Measurements from ENCODE around the gene EPO. TPM values are rescaled to one million over a fixed set of nuclear protein-coding genes. Genes with fewer than 3 reads are reported as not detected.
"Not testable (repeated sequence)": the region's sequence is repeated elsewhere in the genome, so short reads cannot be mapped to it uniquely, and the experiment has no call there.

Gene EPO
- total and polyA plus RNA-seq, 4 donors = 1.3 to 22.9 (median 3.4) TPM

DNA sequence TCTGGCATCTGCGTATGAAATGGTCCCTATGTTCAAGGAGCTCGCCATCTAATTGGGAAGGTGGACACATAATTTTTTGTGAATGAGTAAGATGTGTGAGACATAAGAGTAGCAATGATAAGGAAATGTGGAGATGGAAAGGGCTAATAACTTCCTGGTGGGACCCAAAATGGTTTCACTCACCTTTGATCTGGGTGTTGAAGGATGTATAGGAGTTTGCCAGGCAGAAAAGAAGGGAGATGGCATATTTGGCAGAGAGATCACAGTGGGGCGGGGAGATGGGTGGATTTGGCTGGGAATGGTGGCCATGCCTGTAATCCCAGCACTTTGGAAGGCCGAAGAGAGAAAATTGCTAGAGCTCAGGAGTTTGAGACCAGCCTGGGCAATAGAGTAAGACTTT lies 9.8 kb upstream of the EPO start:
- no peaks in the 10 kb centered on the region for H3K9me3 ChIP-seq (ENCODE audit: control insufficient read depth in 4 of 4, low read length in 3 of 4)
- peak overlapping the region; percentile 48 to 79 for H3K27ac ChIP-seq (ENCODE audit: low read depth in 1 of 2, low read length in 2 of 2)
- no peak for TF ChIP-seq FOXA2 (IDR thresholded peaks at IDR 0.05)
- no peak for TF ChIP-seq NR2F2 (IDR thresholded peaks at IDR 0.05)
- H3K4me1 ChIP-seq (ENCODE audit: control insufficient read depth in 4 of 4, insufficient read depth in 4 of 4, low read length in 3 of 4) = peaks cover 8 to 38% (median 20%) of the 10 kb centered on the region in 4 donors
- no peaks in the 10 kb centered on the region for H3K36me3 ChIP-seq (ENCODE audit: control insufficient read depth in 4 of 4, insufficient read depth in 3 of 4, low read depth in 1 of 4, low read length in 3 of 4)
- WGBS = 82% methylated on average over 4 of the region's 4 CpGs
- no peak overlapping the region for H3K4me3 ChIP-seq (ENCODE audit: low read depth in 1 of 3, low read length in 3 of 3)
- no peak overlapping the region for H3K9ac ChIP-seq (ENCODE audit: low read depth in 1 of 2, low read length in 2 of 2)
- no peaks in the 10 kb centered on the region for H3K27me3 ChIP-seq (ENCODE audit: control insufficient read depth in 4 of 4, insufficient read depth in 4 of 4, low read length in 3 of 4)
- no peak for DNase-seq (ENCODE audit: low spot score)

DNA sequence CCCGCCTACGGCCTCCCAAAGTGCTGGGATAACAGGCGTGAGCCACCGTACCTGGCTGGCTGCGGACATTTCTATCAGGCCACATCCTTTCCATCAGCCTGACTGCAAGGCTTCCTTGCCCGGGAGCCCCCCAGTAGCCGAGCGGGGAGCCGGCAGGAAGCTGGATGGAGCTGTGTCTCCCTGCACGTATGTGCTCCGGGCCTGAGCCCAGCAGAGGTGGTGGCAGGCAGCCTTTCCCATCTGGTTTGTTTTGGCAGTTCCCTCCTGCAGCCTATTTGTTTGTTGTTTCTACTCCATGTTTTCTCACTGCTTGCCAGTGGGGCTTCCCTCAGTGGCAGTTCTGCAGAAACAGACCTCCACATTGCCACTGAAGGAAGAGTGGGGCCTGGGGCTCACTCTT lies 8.9 kb upstream of the EPO start:
- Histone ChIP-seq H3K9me3 (ENCODE audit: control insufficient read depth in 4 of 4, low read length in 3 of 4) (no peaks in the 10 kb centered on the region), H3K27ac (ENCODE audit: low read depth in 1 of 2, low read length in 2 of 2) (peak overlapping the region; percentile 62 to 79), H3K4me3 (ENCODE audit: low read depth in 1 of 3, low read length in 3 of 3) (no peak overlapping the region), H3K4me1 (ENCODE audit: control insufficient read depth in 4 of 4, insufficient read depth in 4 of 4, low read length in 3 of 4) (peaks cover 8 to 36% (median 19%) of the 10 kb centered on the region in 4 donors), H3K9ac (ENCODE audit: low read depth in 1 of 2, low read length in 2 of 2) (no peak overlapping the region), H3K36me3 (ENCODE audit: control insufficient read depth in 4 of 4, insufficient read depth in 3 of 4, low read depth in 1 of 4, low read length in 3 of 4) (no peaks in the 10 kb centered on the region), H3K27me3 (ENCODE audit: control insufficient read depth in 4 of 4, insufficient read depth in 4 of 4, low read length in 3 of 4) (no peaks in the 10 kb centered on the region)
- 55% methylated on average over 11 of the region's 11 CpGs for WGBS
- peak; percentile 84 for TF ChIP-seq YY1 (IDR thresholded peaks at IDR 0.05)
- TF ChIP-seq, protein P1, sequence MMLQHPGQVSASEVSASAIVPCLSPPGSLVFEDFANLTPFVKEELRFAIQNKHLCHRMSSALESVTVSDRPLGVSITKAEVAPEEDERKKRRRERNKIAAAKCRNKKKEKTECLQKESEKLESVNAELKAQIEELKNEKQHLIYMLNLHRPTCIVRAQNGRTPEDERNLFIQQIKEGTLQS (IDR thresholded peaks at IDR 0.05) = no peak
- TF ChIP-seq RAD21 (IDR thresholded peaks at IDR 0.05) = no peak
- no peak for TF ChIP-seq SP1 (IDR thresholded peaks at IDR 0.05)
- DNase-seq (ENCODE audit: low spot score) = no peak

DNA sequence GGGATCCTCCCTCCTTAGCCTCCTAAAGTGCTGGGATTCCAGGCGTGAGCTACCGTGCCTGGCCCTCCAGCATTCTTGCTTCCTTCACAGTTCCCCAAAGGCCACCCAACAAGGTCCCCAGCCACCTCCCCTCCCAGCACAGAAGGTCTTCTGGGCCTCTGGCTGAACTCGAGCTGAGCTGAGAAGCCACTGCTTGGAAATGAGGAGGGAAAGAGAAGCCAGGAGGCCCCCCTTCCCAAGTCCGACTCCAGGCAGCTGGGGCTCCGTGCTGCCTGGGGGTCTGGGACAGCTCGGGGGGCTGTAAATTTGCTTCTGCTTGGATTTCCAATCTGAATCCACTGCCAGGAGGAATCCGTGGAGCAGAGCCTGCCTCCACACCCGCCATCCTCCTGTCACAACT lies 5.5 kb upstream of the EPO start:
- DNase-seq (ENCODE audit: low spot score) = no peak
- Histone ChIP-seq H3K4me3 (ENCODE audit: low read depth in 1 of 3, low read length in 3 of 3) (no peak overlapping the region), H3K4me1 (ENCODE audit: control insufficient read depth in 4 of 4, insufficient read depth in 4 of 4, low read length in 3 of 4) (peaks cover 4 to 21% (median 14%) of the 10 kb centered on the region in 4 donors), H3K27ac (ENCODE audit: low read depth in 1 of 2, low read length in 2 of 2) (no peak overlapping the region), H3K27me3 (ENCODE audit: control insufficient read depth in 4 of 4, insufficient read depth in 4 of 4, low read length in 3 of 4) (no peaks in the 10 kb centered on the region), H3K36me3 (ENCODE audit: control insufficient read depth in 4 of 4, insufficient read depth in 3 of 4, low read depth in 1 of 4, low read length in 3 of 4) (no peaks in the 10 kb centered on the region), H3K9ac (ENCODE audit: low read depth in 1 of 2, low read length in 2 of 2) (no peak overlapping the region), H3K9me3 (ENCODE audit: control insufficient read depth in 4 of 4, low read length in 3 of 4) (no peaks in the 10 kb centered on the region)
- WGBS = 88% methylated on average over 8 of the region's 8 CpGs
- no peak for TF ChIP-seq FOXA2 (IDR thresholded peaks at IDR 0.05)
- no peak for TF ChIP-seq YY1 (IDR thresholded peaks at IDR 0.05)

DNA sequence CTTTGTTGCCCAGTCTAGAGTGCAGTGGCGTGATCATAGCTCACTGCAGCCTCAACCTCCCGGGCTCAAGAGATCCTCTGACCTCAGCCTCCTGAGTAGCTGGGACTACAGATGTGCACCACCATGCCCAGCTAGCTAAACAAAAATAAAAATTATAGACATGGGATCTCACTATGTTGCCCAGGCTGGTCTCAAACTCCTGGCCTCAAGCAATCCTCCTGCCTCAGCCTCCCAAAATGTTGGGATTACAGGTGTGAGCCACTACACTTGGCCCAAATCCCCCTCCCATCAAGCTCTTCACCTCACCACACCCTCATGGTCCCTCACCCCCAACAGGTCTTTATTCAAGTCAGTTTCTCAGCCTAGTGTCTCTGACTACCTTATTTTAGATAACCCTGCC lies 3.2 kb upstream of the EPO start:
- H3K27me3 ChIP-seq (ENCODE audit: control insufficient read depth in 4 of 4, insufficient read depth in 4 of 4, low read length in 3 of 4); H3K27ac ChIP-seq (ENCODE audit: low read depth in 1 of 2, low read length in 2 of 2); H3K9ac ChIP-seq (ENCODE audit: low read depth in 1 of 2, low read length in 2 of 2); H3K36me3 ChIP-seq (ENCODE audit: control insufficient read depth in 4 of 4, insufficient read depth in 3 of 4, low read depth in 1 of 4, low read length in 3 of 4); H3K9me3 ChIP-seq (ENCODE audit: control insufficient read depth in 4 of 4, low read length in 3 of 4); H3K4me3 ChIP-seq (ENCODE audit: low read depth in 1 of 3, low read length in 3 of 3); DNase-seq (ENCODE audit: low spot score): not testable (repeated sequence)
- 98% methylated on average over 2 of the region's 2 CpGs for WGBS
- H3K4me1 ChIP-seq (ENCODE audit: control insufficient read depth in 4 of 4, insufficient read depth in 4 of 4, low read length in 3 of 4) = peaks cover 7 to 27% (median 24%) of the 10 kb centered on the region in 4 donors

DNA sequence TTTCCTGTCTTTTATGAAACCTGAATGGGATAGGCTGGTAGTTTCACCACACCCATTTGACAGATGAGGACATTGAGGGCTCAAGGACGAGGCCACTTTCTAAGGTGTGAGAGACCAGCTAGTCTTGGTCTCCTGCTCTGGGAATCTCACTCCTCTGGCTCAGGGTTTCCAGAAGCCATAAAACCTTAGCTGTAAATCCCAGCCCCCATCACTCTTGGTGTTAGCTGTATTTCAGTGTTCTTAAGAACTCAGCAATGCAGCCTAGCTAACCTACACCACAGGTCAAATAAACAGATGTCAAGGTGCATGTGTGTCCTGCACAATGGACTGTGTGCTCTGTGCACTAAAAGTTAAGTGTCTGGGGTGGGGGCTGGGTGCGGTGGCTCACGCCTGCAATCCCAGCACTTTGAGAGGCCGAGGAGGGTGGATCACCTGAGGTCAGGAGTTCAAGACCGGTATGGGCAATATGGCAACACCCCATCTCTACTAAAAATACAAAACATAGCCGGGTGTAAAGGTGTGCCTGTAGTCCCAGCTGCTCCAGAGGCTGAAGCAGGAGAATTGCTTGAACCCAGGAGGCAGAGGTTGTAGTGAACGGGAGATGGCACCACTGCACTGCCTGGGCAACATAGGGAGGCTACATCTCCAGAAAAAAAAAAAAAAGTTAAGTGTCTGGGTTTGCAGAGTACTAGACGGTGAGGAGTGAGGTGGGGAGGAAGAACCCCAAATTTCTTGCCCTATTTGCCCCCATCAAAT lies 567 bp upstream of the EPO start:
- no peak overlapping the region for H3K9ac ChIP-seq (ENCODE audit: low read depth in 1 of 2, low read length in 2 of 2)
- no peaks in the 10 kb centered on the region for H3K9me3 ChIP-seq (ENCODE audit: control insufficient read depth in 4 of 4, low read length in 3 of 4)
- H3K4me3 ChIP-seq (ENCODE audit: low read depth in 1 of 3, low read length in 3 of 3) = peak overlapping the region in 1 of 3 donors; percentile 69

More for the DNA sequence above, 567 bp upstream of the EPO start:
- no peaks in the 10 kb centered on the region for H3K27me3 ChIP-seq (ENCODE audit: control insufficient read depth in 4 of 4, insufficient read depth in 4 of 4, low read length in 3 of 4)
- H3K27ac ChIP-seq (ENCODE audit: low read depth in 1 of 2, low read length in 2 of 2) = peak overlapping the region in 1 of 2 donors; percentile 22
- 30% methylated on average over 8 of the region's 8 CpGs for WGBS
- DNase-seq (ENCODE audit: low spot score) = no peak
- peaks cover 9 to 54% (median 42%) of the 10 kb centered on the region in 4 donors for H3K4me1 ChIP-seq (ENCODE audit: control insufficient read depth in 4 of 4, insufficient read depth in 4 of 4, low read length in 3 of 4)
- no peaks in the 10 kb centered on the region for H3K36me3 ChIP-seq (ENCODE audit: control insufficient read depth in 4 of 4, insufficient read depth in 3 of 4, low read depth in 1 of 4, low read length in 3 of 4)
- TF ChIP-seq RXRA (IDR thresholded peaks at IDR 0.05) = peak; percentile 14 to 28
- TF ChIP-seq, protein P1 (IDR thresholded peaks at IDR 0.05) = no peak
- no peak for TF ChIP-seq EGR1 (IDR thresholded peaks at IDR 0.05; ENCODE audit: low read depth in 2 of 2)
- no peak for TF ChIP-seq GABPA (IDR thresholded peaks at IDR 0.05 in 1 of 2, conservative IDR thresholded peaks at IDR 0.05 in 1 of 2)
- TF ChIP-seq RAD21 (IDR thresholded peaks at IDR 0.05) = peak; percentile 60 to 70
- TF ChIP-seq JUND (IDR thresholded peaks at IDR 0.05) = no peak
- TF ChIP-seq, protein P2, sequence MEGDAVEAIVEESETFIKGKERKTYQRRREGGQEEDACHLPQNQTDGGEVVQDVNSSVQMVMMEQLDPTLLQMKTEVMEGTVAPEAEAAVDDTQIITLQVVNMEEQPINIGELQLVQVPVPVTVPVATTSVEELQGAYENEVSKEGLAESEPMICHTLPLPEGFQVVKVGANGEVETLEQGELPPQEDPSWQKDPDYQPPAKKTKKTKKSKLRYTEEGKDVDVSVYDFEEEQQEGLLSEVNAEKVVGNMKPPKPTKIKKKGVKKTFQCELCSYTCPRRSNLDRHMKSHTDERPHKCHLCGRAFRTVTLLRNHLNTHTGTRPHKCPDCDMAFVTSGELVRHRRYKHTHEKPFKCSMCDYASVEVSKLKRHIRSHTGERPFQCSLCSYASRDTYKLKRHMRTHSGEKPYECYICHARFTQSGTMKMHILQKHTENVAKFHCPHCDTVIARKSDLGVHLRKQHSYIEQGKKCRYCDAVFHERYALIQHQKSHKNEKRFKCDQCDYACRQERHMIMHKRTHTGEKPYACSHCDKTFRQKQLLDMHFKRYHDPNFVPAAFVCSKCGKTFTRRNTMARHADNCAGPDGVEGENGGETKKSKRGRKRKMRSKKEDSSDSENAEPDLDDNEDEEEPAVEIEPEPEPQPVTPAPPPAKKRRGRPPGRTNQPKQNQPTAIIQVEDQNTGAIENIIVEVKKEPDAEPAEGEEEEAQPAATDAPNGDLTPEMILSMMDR (IDR thresholded peaks at IDR 0.05; ENCODE audit: low read depth, low read length, missing input control) = peak; percentile 20
- TF ChIP-seq FOXA1 (IDR thresholded peaks at IDR 0.05) = no peak
- peak; percentile 21 for TF ChIP-seq SP1 (IDR thresholded peaks at IDR 0.05)
- TF ChIP-seq YY1 (IDR thresholded peaks at IDR 0.05) = no peak
- TF ChIP-seq HNF4A (conservative IDR thresholded peaks at IDR 0.05) = peak; percentile 42 to 44
